Stimulated activated effector memory CD8-positive, alpha-beta T cell treated with anti-CD3 and anti-CD28 coated beads, Interleukin-12 subunit alpha, Interleukin-12 subunit beta, amount 100 ng/mL, for 72 hours (primary cell): ENCODE measurements around the gene TIE1.

ENCODE experiments used
- ATAC-seq: fragments of 150-1000 bp; cut with Tn5 transposase; 2 replicates; pipeline ENCODE4 v1.10.0; 2021
- DNase-seq, 2 donors: peaks; one replicate each; pipeline ENCODE4 v3.0.0; 2021 to 2022; ENCODE audit warnings: low spot score in 2 of 2
- H3K27ac Mint-ChIP-seq: one replicate; pipeline ENCODE4 v1.8.0; 2022; ENCODE audit warnings: mild to moderate bottlenecking, mixed read lengths
- H3K36me3 Mint-ChIP-seq: one replicate; pipeline ENCODE4 v1.8.0; 2022; ENCODE audit warnings: mild to moderate bottlenecking, mixed read lengths
- H3K4me1 Mint-ChIP-seq: one replicate; pipeline ENCODE4 v1.8.0; 2022; ENCODE audit warnings: mixed read lengths
- H3K4me3 Mint-ChIP-seq: one replicate; pipeline ENCODE4 v1.8.0; 2022; ENCODE audit warnings: mild to moderate bottlenecking, mixed read lengths
- H3K9me3 Mint-ChIP-seq: one replicate; pipeline ENCODE4 v1.8.0; 2022; ENCODE audit warnings: mixed read lengths

TIE1 gene

GRCh38 chr1:43284065-43284464 is 16.7 kb upstream of the TIE1 start:
- ATAC-seq (no peak), DNase-seq (no peak)
- Mint-ChIP-seq H3K36me3 (no peaks in the 10 kb centered on the region), H3K27ac (no peak overlapping the region), H3K9me3 (no peaks in the 10 kb centered on the region), H3K4me3 (no peak overlapping the region), H3K4me1 (no peaks in the 10 kb centered on the region)

GRCh38 chr1:43284546-43285110 is 16.2 kb upstream of the TIE1 start:
- Mint-ChIP-seq H3K9me3 (no peaks in the 10 kb centered on the region), H3K27ac (no peak overlapping the region), H3K36me3 (no peaks in the 10 kb centered on the region), H3K4me1 (no peaks in the 10 kb centered on the region), H3K4me3 (no peak overlapping the region)
- DNase-seq (no peak), ATAC-seq (no peak)

GRCh38 chr1:43285269-43285990 is 15.4 kb upstream of the TIE1 start, which contains the start of gene C1orf210:
TSS of gene C1orf210 (minus strand) at chr1:43285581. CDS start at chr1:43283270, 2,311 bp downstream.
- DNase-seq (no peak), ATAC-seq (peak; percentile 20)
- no peaks in the 10 kb centered on the region for H3K4me1 Mint-ChIP-seq
- no peaks in the 10 kb centered on the region for H3K9me3 Mint-ChIP-seq
- H3K4me3 Mint-ChIP-seq: no peak within 1 kb of the TSS
- no peaks in the 10 kb centered on the region for H3K36me3 Mint-ChIP-seq
- H3K27ac Mint-ChIP-seq: no peak within 1 kb of the TSS

GRCh38 chr1:43286115-43286514 is 14.7 kb upstream of the TIE1 start:
- no peak for ATAC-seq
- no peaks in the 10 kb centered on the region for H3K9me3 Mint-ChIP-seq
- H3K36me3 Mint-ChIP-seq: no peaks in the 10 kb centered on the region
- no peak overlapping the region for H3K4me3 Mint-ChIP-seq
- H3K27ac Mint-ChIP-seq: no peak overlapping the region
- DNase-seq: no peak
- H3K4me1 Mint-ChIP-seq: no peaks in the 10 kb centered on the region

- Mint-ChIP-seq H3K4me1 (no peaks in the 10 kb centered on the region), H3K36me3 (no peaks in the 10 kb centered on the region), H3K9me3 (no peaks in the 10 kb centered on the region), H3K4me3 (no peak overlapping the region), H3K27ac (no peak overlapping the region)
- DNase-seq (no peak), ATAC-seq (no peak)
These were observed 14.2 kb upstream of the TIE1 start for GRCh38 chr1:43286533-43286932.

DNA sequence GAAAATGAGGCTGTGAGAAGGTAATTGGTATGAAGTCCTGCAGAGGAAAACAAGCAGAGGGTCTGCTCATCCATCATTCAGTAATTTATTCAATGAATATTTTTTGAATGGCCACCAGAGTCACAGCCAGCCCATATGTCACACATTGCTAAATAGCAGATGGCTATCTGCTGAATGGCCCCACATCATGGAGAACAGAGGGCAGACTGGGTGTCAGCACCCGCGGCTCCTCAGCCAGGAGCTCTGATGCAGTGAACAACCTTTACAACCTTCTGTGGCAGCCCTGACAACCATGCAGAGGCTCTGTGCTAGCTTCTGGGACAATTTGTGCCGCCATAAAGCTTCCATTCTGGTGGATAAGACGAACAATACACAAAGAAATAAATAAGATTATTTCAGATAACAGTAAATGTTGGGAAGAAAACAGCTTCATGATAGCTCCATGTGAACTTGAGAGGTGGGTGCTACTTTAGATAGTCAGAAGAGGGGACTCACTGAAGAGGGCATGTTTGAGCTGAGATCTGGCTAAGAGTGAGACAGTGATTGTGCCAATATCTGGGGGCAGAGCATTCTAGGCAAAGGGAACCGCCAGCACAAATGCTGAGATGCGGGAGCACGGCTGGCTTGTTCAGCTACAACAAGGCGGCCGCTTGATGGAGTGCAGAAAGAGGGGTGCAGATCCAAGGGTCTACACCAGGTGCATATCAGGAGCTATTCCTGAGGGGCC is 12.6 kb upstream of the TIE1 start:
- no peak overlapping the region for H3K4me3 Mint-ChIP-seq
- H3K4me1 Mint-ChIP-seq: no peaks in the 10 kb centered on the region
- H3K27ac Mint-ChIP-seq: no peak overlapping the region
- DNase-seq (no peak), ATAC-seq (no peak)
- no peaks in the 10 kb centered on the region for H3K9me3 Mint-ChIP-seq
- H3K36me3 Mint-ChIP-seq: no peaks in the 10 kb centered on the region

DNA sequence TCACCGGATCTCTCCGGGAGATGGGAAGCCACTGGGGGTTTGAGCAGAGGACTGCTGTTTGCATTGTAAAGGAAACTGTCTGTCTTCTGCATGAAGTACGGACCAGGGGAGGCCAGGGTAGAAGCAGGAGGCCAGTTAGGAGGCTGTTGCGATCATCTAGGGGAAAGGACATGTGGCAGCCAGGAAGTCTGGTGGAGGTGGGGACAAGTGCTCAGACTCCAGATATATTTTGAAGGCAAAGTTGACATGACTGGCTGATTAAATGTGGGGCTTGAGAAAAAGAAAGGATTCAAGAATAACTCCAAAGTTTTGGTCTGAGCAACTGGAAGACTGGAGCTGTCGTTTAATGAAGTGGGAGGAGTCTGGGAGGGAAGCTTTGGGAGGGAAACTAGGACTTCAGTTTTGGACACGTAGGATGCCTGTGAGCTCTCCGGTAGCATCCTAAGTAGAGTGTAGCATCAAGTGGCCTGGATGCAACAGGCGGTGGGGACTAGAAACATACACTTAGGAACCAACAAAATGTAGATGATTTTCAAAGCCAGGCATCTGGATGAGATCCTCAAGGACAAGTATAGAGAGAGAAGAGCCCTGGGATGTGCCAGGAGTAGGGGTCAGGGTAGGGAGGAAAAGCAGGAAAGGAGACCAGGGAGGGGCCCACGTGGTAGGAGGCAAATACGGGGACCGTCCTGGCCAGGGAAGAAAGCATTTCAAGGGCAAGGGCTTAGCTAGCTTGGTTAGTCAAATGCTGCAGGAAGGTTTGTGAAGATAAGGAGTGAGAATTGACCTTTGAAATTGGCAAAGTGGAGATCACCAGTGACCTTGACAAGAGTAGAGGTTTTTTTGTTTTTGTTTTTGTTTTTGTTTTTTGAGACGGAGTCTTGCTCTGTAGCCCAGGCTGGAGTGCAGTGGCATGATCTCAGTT is 11.7 kb upstream of the TIE1 start:
- H3K4me3 Mint-ChIP-seq: no peak overlapping the region
- H3K9me3 Mint-ChIP-seq: no peaks in the 10 kb centered on the region
- no peak for ATAC-seq
- H3K4me1 Mint-ChIP-seq: no peaks in the 10 kb centered on the region
- H3K27ac Mint-ChIP-seq: no peak overlapping the region
- DNase-seq: no peak
- H3K36me3 Mint-ChIP-seq: no peaks in the 10 kb centered on the region

DNA sequence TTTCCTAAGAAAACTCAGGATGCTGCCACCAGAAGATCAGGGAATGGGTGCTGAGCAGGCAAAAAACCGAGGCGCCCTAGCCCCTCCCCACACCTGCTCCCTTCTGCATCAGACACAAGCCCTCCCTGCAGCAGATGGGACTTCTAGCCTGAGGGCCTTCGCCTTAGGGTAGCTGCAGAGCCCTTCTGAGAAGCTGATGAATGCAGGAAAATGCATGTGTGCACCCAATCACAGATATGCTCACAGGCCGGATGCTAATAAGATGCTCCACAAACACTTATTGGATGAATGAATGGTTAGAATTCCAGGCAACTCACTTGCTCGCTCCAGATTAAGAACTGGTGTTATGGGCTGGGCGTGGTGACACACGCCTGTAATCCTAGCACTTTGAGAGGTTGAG is 8.6 kb upstream of the TIE1 start:
- ATAC-seq: no peak
- DNase-seq: no peak
- H3K36me3 Mint-ChIP-seq: no peaks in the 10 kb centered on the region
- no peaks in the 10 kb centered on the region for H3K4me1 Mint-ChIP-seq
- no peaks in the 10 kb centered on the region for H3K9me3 Mint-ChIP-seq
- no peak overlapping the region for H3K4me3 Mint-ChIP-seq
- H3K27ac Mint-ChIP-seq: no peak overlapping the region

- ATAC-seq (no peak), DNase-seq (no peak)
- Mint-ChIP-seq H3K4me3 (no peak overlapping the region), H3K27ac (no peak overlapping the region), H3K9me3 (no peaks in the 10 kb centered on the region), H3K4me1 (no peaks in the 10 kb centered on the region), H3K36me3 (no peaks in the 10 kb centered on the region)
These were observed 8.1 kb upstream of the TIE1 start for GRCh38 chr1:43292679-43293078.

DNA sequence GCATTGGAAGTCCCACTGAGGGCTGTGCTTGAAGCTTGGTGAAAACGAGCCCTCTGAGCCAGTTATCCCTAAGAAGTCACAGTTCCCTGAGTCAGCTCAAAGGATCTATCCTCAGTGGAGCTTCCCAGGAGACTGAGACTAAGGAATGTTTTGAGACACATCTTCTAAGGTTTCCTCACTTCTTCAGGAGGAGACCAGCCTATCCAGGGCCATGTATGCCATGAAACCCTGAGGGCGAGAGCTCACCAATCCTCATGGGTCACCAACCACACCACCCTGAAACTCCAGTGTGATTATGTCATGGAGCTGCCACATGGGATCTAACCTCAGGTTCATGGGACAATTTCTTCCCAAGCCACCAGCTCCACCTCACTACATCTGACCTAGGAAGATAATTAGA is 7.6 kb upstream of the TIE1 start:
- H3K36me3 Mint-ChIP-seq: no peaks in the 10 kb centered on the region
- no peaks in the 10 kb centered on the region for H3K9me3 Mint-ChIP-seq
- no peak overlapping the region for H3K27ac Mint-ChIP-seq
- ATAC-seq (no peak), DNase-seq (no peak)
- H3K4me1 Mint-ChIP-seq: no peaks in the 10 kb centered on the region
- H3K4me3 Mint-ChIP-seq: no peak overlapping the region

DNA sequence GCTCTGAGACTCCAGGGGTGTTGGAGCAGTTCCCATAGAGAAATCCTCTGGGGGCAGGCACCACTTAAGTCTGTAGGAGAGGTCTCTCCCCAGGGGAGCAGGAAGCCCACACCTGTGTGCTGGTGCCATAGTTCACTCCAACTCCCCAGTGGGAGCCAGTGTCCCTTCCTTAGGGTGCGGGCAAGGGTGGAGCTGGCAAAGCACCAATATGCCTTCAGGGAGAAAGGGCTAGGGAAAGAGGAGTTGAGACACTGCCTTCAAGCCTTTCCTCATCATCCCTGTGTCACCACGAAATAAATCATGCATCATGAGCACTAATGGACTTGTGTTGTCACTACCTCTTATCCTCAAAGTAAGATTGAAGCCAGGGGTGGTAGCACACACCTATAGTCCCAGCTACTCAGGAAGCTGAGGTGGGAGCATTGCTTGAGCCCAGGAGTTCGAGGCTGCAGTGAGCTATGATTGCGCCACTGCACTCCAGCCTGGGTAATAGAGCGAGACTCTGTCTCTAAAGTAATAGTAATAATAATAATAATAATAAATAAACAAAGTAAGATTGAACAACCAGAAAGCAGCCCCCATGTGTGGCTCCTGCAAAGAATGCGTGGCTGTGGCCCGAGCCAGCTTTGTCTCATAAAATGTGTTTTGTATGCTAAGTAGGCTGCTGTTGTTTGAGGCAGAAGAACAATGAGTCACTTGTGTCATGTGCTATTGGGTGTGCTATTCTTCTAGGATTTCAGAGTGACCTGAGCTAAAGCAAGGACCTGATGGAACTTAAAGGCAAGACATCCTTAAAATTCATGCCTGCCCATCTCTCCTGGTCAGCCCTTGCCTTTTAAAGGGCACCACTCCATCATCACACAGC is 6.7 kb upstream of the TIE1 start:
- no peak for ATAC-seq
- H3K9me3 Mint-ChIP-seq: no peaks in the 10 kb centered on the region
- no peak overlapping the region for H3K4me3 Mint-ChIP-seq
- no peaks in the 10 kb centered on the region for H3K4me1 Mint-ChIP-seq
- DNase-seq: no peak
- H3K36me3 Mint-ChIP-seq: no peaks in the 10 kb centered on the region
- no peak overlapping the region for H3K27ac Mint-ChIP-seq

- Mint-ChIP-seq H3K4me3 (no peak overlapping the region), H3K27ac (no peak overlapping the region), H3K36me3 (no peaks in the 10 kb centered on the region)
These were observed 6.0 kb upstream of the TIE1 start for GRCh38 chr1:43294761-43295160.

GRCh38 chr1:43296207-43296606 is 4.6 kb upstream of the TIE1 start:
- ATAC-seq (no peak), DNase-seq (no peak)
- Mint-ChIP-seq H3K4me3 (no peak overlapping the region), H3K36me3 (no peaks in the 10 kb centered on the region), H3K9me3 (no peaks in the 10 kb centered on the region), H3K4me1 (no peaks in the 10 kb centered on the region), H3K27ac (no peak overlapping the region)

More at GRCh38 chr1:43294761-43295160, 6.0 kb upstream of the TIE1 start:
- no peak for DNase-seq
- no peaks in the 10 kb centered on the region for H3K9me3 Mint-ChIP-seq
- no peaks in the 10 kb centered on the region for H3K4me1 Mint-ChIP-seq
- no peak for ATAC-seq

- ATAC-seq (no peak), DNase-seq (no peak)
- Mint-ChIP-seq H3K9me3 (no peaks in the 10 kb centered on the region), H3K36me3 (no peaks in the 10 kb centered on the region), H3K4me3 (no peak overlapping the region), H3K27ac (no peak overlapping the region), H3K4me1 (no peaks in the 10 kb centered on the region)
These were observed 2.7 kb upstream of the TIE1 start for GRCh38 chr1:43298055-43298454.
